Measurements from ENCODE around the gene MPC1L.

DNA sequence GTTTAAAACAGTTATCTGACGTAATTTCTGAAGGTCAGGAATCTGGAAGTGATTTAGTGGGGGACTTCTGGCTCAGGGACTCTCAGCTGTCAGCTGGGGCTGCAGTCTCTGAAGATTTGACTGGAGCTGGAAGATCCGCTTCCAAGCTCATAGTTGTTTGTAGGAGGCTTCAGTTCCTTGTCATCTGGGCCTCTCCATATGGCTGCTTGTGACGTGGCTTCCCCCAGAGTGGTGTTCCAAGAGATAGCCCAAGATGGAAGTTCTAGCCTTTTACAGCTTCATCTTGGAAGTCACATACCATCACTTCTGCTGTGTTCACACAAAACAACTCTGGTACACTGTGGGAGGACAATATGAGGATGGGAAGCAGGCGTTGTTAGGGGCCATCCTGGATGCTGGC, 2.1 kb downstream of the MPC1L start:
- TF ChIP-seq, protein P1, sequence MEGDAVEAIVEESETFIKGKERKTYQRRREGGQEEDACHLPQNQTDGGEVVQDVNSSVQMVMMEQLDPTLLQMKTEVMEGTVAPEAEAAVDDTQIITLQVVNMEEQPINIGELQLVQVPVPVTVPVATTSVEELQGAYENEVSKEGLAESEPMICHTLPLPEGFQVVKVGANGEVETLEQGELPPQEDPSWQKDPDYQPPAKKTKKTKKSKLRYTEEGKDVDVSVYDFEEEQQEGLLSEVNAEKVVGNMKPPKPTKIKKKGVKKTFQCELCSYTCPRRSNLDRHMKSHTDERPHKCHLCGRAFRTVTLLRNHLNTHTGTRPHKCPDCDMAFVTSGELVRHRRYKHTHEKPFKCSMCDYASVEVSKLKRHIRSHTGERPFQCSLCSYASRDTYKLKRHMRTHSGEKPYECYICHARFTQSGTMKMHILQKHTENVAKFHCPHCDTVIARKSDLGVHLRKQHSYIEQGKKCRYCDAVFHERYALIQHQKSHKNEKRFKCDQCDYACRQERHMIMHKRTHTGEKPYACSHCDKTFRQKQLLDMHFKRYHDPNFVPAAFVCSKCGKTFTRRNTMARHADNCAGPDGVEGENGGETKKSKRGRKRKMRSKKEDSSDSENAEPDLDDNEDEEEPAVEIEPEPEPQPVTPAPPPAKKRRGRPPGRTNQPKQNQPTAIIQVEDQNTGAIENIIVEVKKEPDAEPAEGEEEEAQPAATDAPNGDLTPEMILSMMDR (IDR thresholded peaks at IDR 0.05): no peak
- no peak for TF ChIP-seq POLR2A (IDR thresholded peaks at IDR 0.05)
